Transverse colon (tissue), 4 donors: ENCODE data around the gene COX17. TPM values are rescaled to one million over a fixed set of nuclear protein-coding genes. Genes with fewer than 3 reads are reported as not detected.

Experiments used
- DNase-seq: peaks from one replicate; pipeline ENCODE4 v3.0.0-alpha.2; 2019
- H3K27ac ChIP-seq, 4 donors: fragments of 200-600 bp; sonication (generic); 2 replicates each; pipeline ENCODE4 v1.5.1; 2016 to 2018; ENCODE audit warnings: inconsistent platforms in 4 of 4
- H3K27me3 ChIP-seq: fragments of 200-600 bp; sonication (generic); 2 replicates; pipeline ENCODE4 v1.5.1; 2017; ENCODE audit warnings: inconsistent platforms
- H3K36me3 ChIP-seq, 4 donors: fragments of 200-600 bp; sonication (generic); 2 replicates each; pipeline ENCODE4 v1.5.1; 2017 to 2019; ENCODE audit warnings: inconsistent platforms in 4 of 4
- H3K4me1 ChIP-seq, 4 donors: fragments of 200-600 bp; sonication (generic); 2 replicates each; pipeline ENCODE4 v1.5.1; 2017 to 2020; ENCODE audit warnings: inconsistent platforms in 4 of 4
- H3K4me3 ChIP-seq, 4 donors: fragments of 200-600 bp; sonication (generic); 1 replicate in 1 of 4; 2 replicates in 3 of 4; pipeline versions ENCODE4 v1.5.1 to v1.6.1; 2017 to 2019; ENCODE audit warnings: inconsistent platforms in 4 of 4
- H3K9me3 ChIP-seq, 2 donors: fragments of 200-600 bp; sonication (generic); 2 replicates each; pipeline ENCODE4 v1.5.1; 2017 to 2019; ENCODE audit warnings: inconsistent platforms in 2 of 2
- CTCF ChIP-seq, 5 experiments: fragments of 200-600 bp in 3 of 5; fragments of 450-650 bp in 2 of 5; sonication (generic) in 3 of 5; IDR thresholded peaks; 1 replicate in 2 of 5; 2 replicates in 3 of 5; pipeline ENCODE4 v1.5.1; 2016 to 2017; ENCODE audit warnings: antibody characterized with exemption in 5 of 5, inconsistent platforms in 3 of 5, mild to moderate bottlenecking in 2 of 5, moderate library complexity in 1 of 5
- EP300 ChIP-seq: sonication (generic); formaldehyde crosslinking; IDR thresholded peaks from one replicate; pipeline ENCODE4 v1.6.1; 2017; ENCODE audit warnings: antibody characterized with exemption, low read depth
- POLR2A ChIP-seq: fragments of 450-650 bp; IDR thresholded peaks from one replicate; pipeline ENCODE4 v1.6.1; 2016; ENCODE audit warnings: antibody characterized with exemption, mild to moderate bottlenecking, moderate library complexity
- POLR2AphosphoS5 ChIP-seq, 3 donors: sonication (generic); formaldehyde crosslinking; IDR thresholded peaks; one replicate each; pipeline ENCODE4 v1.6.1; 2016; ENCODE audit warnings: antibody characterized with exemption in 3 of 3
- WGBS, 2 donors: methylation state at CpG; one replicate each; pipeline ENCODE4 v1.1.5; 2018; ENCODE audit warnings: low coverage in 1 of 2; 5-methylcytosine and 5-hydroxymethylcytosine counted together
- in situ Hi-C, 4 donors: fragments of 200-750 bp; cut with MboI; loops; one replicate each; pipeline versions ENCODE4 v1.15.0 to v1.15.1; 2017; ENCODE audit warnings: low sequenced_read_pairs in 3 of 4, low pct_ligation_motif_present in 1 of 4, low pct_unique_long_range_greater_than_20kb in 1 of 4
- intact Hi-C: fragments of 100-400 bp; cut with DNase I; formaldehyde crosslinking; loops from one replicate; pipeline ENCODE4 v1.15.1; 2023; ENCODE audit warnings: low total_unique reads
- total RNA-seq, 4 donors: library from RNA; depleted of rRNA; stranded (reverse); fragments of >200 nt; gene quantifications; one replicate each; pipeline ENCODE4 v1.1.0, GENCODE V29; 2016

Gene COX17
- total RNA-seq, 4 donors from 2014 or later = 2.2 to 49.2 (median 24.2) TPM

- Histone ChIP-seq H3K27me3 (no peaks in the 10 kb centered on the region), H3K36me3 (no peaks in the 10 kb centered on the region), H3K9me3 (no peaks in the 10 kb centered on the region), H3K4me3 (no peak overlapping the region), H3K4me1 (peaks cover 0 to 9% (median 4%) of the 10 kb centered on the region in 4 donors), H3K27ac (peak overlapping the region in 3 of 4 donors; percentile 27 to 61 (median 44))
- no peak for DNase-seq
- in situ Hi-C loops = no loop called here
- TF ChIP-seq POLR2AphosphoS5 (IDR thresholded peaks at IDR 0.05) (no peak), POLR2A (no peak), CTCF (IDR thresholded peaks at IDR 0.05) (no peak), EP300 (no peak)
- 50 to 75% methylated on average over 2 to 3 of the region's 3 CpGs for WGBS, 2 donors
- intact Hi-C loops = no loop called here
Observed at GRCh38 chr3:119631516-119631915, 45.7 kb downstream of the COX17 start.

GRCh38 chr3:119630880-119631329 lies 46.3 kb downstream of the COX17 start:
- no peaks in the 10 kb centered on the region for H3K36me3 ChIP-seq
- no peaks in the 10 kb centered on the region for H3K9me3 ChIP-seq
- H3K4me3 ChIP-seq = no peak overlapping the region
- no peaks in the 10 kb centered on the region for H3K27me3 ChIP-seq
- 81 to 92% methylated on average over 7 of the region's 7 CpGs for WGBS, 2 donors
- TF ChIP-seq POLR2A = no peak
- TF ChIP-seq CTCF (IDR thresholded peaks at IDR 0.05) = no peak
- no peak for TF ChIP-seq POLR2AphosphoS5 (IDR thresholded peaks at IDR 0.05)
- TF ChIP-seq EP300 = no peak
- peak overlapping the region; percentile 21 to 61 (median 36) for H3K27ac ChIP-seq
- in situ Hi-C loops = no loop called here
- peaks cover 0 to 9% (median 4%) of the 10 kb centered on the region in 4 donors for H3K4me1 ChIP-seq
- intact Hi-C loops = no loop called here
- no peak for DNase-seq

- no peak for TF ChIP-seq CTCF (IDR thresholded peaks at IDR 0.05)
- TF ChIP-seq EP300 = no peak
- TF ChIP-seq POLR2A = no peak
- TF ChIP-seq POLR2AphosphoS5 (IDR thresholded peaks at IDR 0.05) = no peak
- WGBS, 2 donors = 71 to 82% methylated on average over 6 to 8 of the region's 8 CpGs
- DNase-seq = no peak
- no peak overlapping the region for H3K4me3 ChIP-seq
- peaks cover 0 to 9% (median 4%) of the 10 kb centered on the region in 4 donors for H3K4me1 ChIP-seq
- in situ Hi-C loops = no loop called here
- no peaks in the 10 kb centered on the region for H3K36me3 ChIP-seq
- intact Hi-C loops = no loop called here
- H3K27ac ChIP-seq = peak overlapping the region; percentile 15 to 61 (median 36)
- no peaks in the 10 kb centered on the region for H3K9me3 ChIP-seq
- no peaks in the 10 kb centered on the region for H3K27me3 ChIP-seq
Observed at GRCh38 chr3:119630128-119630879, 46.9 kb downstream of the COX17 start.

GRCh38 chr3:119628816-119629445 lies 48.3 kb downstream of the COX17 start:
- Histone ChIP-seq H3K36me3 (no peaks in the 10 kb centered on the region), H3K27me3 (no peaks in the 10 kb centered on the region), H3K4me1 (peaks cover 0 to 9% (median 4%) of the 10 kb centered on the region in 4 donors), H3K9me3 (no peaks in the 10 kb centered on the region), H3K27ac (no peak overlapping the region), H3K4me3 (no peak overlapping the region)
- WGBS, 2 donors = 35 to 86% methylated on average over 1 of the region's 1 CpG
- in situ Hi-C loops = no loop called here
- no peak for TF ChIP-seq POLR2AphosphoS5 (IDR thresholded peaks at IDR 0.05)
- TF ChIP-seq CTCF (IDR thresholded peaks at IDR 0.05) = no peak
- TF ChIP-seq POLR2A = no peak
- TF ChIP-seq EP300 = no peak
- intact Hi-C loops = no loop called here
- DNase-seq = no peak
